Lower lobe of right lung (tissue), 2 donors: ENCODE measurements around the gene IL21. TPM values are rescaled to one million over a fixed set of nuclear protein-coding genes. Genes with fewer than 3 reads are reported as not detected.
A peak's percentile ranks its signal among the peaks of the same experiment; 100 is the strongest.

Source experiments
- ATAC-seq, 2 donors: fragments of 200-7000 bp; cut with Tn5 transposase; one replicate each; pipeline ENCODE4 v1.9.1; 2020 to 2022; ENCODE audit warnings: mild to moderate bottlenecking in 2 of 2, moderate library complexity in 2 of 2
- DNase-seq: peaks from one replicate; pipeline ENCODE4 v3.0.0-alpha.2; 2020
- H3K27ac ChIP-seq: fragments of 200-600 bp; one replicate; pipeline ENCODE4 v1.8.0; 2022
- H3K27me3 ChIP-seq: fragments of 200-600 bp; one replicate; pipeline ENCODE4 v1.8.0; 2022; ENCODE audit warnings: low read depth
- H3K36me3 ChIP-seq: fragments of 200-600 bp; one replicate; pipeline ENCODE4 v1.8.0; 2022; ENCODE audit warnings: mild to moderate bottlenecking
- H3K4me1 ChIP-seq: fragments of 200-600 bp; one replicate; pipeline ENCODE4 v1.8.0; 2022
- H3K4me3 ChIP-seq: fragments of 200-600 bp; one replicate; pipeline ENCODE4 v1.8.0; 2022; ENCODE audit warnings: mild to moderate bottlenecking
- H3K9me3 ChIP-seq: fragments of 200-600 bp; one replicate; pipeline ENCODE4 v1.8.0; 2022
- intact Hi-C: fragments of 100-400 bp; cut with DNase I; formaldehyde crosslinking; loops from one replicate; pipeline ENCODE4 v1.11.0; 2022
- total RNA-seq: library from RNA; stranded (reverse); fragmentation: NEBNext Ultra II Directional; extraction: Animal tissue kit (Norgen Biotek cat#: 25700); gene quantifications from one replicate; pipeline ENCODE4 v1.2.1, GENCODE V29; 2021
- TF ChIP-seq, protein P1 (sequence below): fragments of 200-600 bp; IDR thresholded peaks from one replicate; pipeline ENCODE4 v1.8.0; 2022; ENCODE audit warnings: antibody characterized with exemption, mild to moderate bottlenecking
- donor health status: DM: no; HTN: yes; CAD: no; lungs with severe emphysema.

The IL21 gene
- total RNA-seq, 1 donor from 2014 or later = not detected

DNA sequence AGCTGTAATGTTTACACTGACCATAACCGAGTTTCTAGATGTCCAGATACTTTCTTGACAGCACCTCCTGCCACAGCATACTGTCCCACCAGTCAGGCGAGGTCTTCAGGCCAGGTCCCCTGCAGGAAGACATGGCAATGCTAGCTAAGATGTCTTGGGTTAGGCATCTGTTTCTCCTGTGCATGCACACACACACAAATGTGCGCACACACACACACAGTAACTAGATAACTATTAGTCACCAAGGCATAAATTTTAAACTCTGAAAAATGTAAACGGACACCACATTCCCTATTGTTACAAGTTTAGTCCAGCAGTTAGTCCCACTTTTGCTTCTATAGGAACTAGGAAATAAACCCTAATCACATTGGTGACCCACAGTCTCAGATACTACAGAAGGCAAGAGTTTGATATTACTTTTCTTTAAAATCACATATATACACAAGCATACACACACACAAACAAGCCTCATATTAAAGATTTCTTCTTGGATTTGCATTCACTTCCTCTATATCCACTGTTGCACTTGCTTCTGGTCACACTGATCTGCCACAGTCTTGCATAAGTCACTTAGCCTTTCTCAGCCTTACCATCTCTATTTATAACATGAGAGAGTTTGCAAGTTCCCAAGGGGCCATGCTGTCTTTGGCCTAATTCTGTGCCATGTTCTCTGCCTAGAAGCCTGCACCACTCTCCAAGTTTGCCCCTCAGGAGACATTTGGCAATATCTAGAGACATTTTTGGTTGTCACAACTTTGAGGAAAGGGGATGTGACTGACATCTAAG is 32.2 kb downstream of the IL21 start:
- TF ChIP-seq, protein P1, sequence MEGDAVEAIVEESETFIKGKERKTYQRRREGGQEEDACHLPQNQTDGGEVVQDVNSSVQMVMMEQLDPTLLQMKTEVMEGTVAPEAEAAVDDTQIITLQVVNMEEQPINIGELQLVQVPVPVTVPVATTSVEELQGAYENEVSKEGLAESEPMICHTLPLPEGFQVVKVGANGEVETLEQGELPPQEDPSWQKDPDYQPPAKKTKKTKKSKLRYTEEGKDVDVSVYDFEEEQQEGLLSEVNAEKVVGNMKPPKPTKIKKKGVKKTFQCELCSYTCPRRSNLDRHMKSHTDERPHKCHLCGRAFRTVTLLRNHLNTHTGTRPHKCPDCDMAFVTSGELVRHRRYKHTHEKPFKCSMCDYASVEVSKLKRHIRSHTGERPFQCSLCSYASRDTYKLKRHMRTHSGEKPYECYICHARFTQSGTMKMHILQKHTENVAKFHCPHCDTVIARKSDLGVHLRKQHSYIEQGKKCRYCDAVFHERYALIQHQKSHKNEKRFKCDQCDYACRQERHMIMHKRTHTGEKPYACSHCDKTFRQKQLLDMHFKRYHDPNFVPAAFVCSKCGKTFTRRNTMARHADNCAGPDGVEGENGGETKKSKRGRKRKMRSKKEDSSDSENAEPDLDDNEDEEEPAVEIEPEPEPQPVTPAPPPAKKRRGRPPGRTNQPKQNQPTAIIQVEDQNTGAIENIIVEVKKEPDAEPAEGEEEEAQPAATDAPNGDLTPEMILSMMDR = no peak
- ATAC-seq (peak in 1 of 2 donors; percentile 41), DNase-seq (no peak)
- intact Hi-C loops = no loop called here
- H3K4me1 ChIP-seq = no peaks in the 10 kb centered on the region
- no peaks in the 10 kb centered on the region for H3K27me3 ChIP-seq
- H3K9me3 ChIP-seq = no peaks in the 10 kb centered on the region
- no peak overlapping the region for H3K27ac ChIP-seq
- H3K36me3 ChIP-seq = no peaks in the 10 kb centered on the region
- H3K4me3 ChIP-seq = no peak overlapping the region

DNA sequence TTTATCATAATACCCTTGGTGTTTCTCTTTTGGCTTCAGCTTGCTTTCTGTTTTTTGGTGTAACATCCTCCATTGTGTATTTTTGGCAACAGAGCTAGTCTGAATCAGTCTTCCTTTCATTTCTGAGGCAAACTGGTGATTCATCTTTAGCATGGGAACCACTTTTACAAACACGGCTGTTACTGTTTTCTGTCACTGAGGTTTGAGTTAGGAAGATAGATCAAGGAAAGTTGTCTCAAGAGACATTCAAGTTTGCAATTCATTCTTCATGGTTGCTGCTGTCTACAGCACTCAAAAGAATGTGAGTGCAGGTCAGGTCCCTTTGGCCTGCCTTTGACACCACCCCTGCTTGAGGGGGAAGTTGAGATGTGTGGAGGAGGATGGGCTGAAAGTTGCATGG is 36.3 kb downstream of the IL21 start:
- DNase-seq = no peak
- no peak overlapping the region for H3K27ac ChIP-seq
- no peaks in the 10 kb centered on the region for H3K4me1 ChIP-seq
- TF ChIP-seq, protein P1 = no peak
- no peaks in the 10 kb centered on the region for H3K27me3 ChIP-seq
- no peaks in the 10 kb centered on the region for H3K36me3 ChIP-seq
- intact Hi-C loops = no loop called here
- H3K4me3 ChIP-seq = no peak overlapping the region
- no peaks in the 10 kb centered on the region for H3K9me3 ChIP-seq
- ATAC-seq = no peak

DNA sequence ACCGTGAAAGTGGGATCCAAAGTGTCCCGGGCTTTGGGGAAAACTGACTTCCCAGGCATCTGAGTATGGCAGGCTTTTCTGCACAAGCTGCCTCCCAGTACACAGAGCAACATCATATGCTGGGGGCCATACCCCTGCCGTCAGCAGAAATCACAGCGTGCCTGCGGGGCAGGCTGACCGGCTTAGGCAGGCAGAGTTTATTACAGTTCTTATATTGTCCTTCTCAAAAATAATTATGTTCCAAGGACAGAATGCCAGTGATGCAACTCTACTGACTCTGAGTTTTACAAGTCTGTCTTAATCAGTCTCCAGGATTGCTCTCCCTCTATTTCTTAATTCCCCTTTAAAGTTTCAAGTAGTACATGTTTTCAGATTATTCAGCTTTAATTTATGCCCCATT is 37.0 kb downstream of the IL21 start:
- intact Hi-C loops = no loop called here
- Histone ChIP-seq H3K36me3 (no peaks in the 10 kb centered on the region), H3K27ac (no peak overlapping the region), H3K4me1 (no peaks in the 10 kb centered on the region), H3K9me3 (no peaks in the 10 kb centered on the region), H3K4me3 (no peak overlapping the region), H3K27me3 (no peaks in the 10 kb centered on the region)
- TF ChIP-seq, protein P1 = no peak
- no peak for ATAC-seq
- no peak for DNase-seq

DNA sequence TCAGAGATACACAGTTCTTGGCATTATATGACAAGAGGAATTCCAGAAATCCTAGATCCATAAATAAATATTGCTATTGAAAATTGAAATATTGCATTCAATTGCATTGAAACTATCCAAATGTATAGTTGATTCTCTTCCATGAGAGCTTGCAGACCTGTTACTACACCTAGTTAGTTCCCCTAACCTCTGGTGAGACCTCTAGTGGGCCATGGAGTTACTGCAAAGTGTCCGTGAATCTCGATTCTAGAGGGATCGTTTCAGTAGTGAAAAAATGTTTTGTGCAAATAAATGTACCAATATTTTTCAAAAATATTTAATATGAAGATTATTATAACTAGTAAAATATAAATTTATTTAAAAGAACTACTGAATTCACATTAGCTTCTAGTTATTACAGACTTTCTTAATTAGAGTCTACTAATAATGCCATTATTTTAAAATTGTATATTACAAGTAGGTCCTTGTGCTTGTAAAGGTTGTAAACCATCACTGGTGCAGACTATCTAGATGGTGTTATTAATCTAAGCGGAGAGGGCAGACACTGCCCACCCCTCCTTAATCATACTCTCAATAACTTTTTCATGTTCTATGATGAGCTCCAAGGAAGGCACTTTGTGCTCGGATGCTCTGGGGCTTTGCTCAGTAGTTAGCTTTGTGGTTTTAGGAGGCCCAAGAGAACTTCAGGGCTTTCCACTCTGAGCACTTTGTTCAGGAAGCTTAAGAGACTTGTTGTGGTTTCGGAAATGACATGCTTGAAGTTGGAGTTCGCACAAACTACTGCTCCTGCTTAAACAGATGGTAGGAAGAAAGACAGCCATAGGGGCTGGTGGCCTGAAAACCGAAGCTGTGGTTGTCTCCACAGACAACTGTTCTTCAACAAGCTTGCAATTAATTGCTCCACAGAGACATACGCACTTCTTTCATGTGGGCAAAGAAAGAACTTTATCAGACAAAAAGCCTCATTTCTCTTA is 42.8 kb downstream of the IL21 start:
- H3K4me1 ChIP-seq = no peaks in the 10 kb centered on the region
- intact Hi-C loops = no loop called here

GRCh38 chr4:122577189-122577553 is 43.7 kb downstream of the IL21 start:
- H3K9me3 ChIP-seq = no peaks in the 10 kb centered on the region
- H3K4me1 ChIP-seq = no peaks in the 10 kb centered on the region
- intact Hi-C loops = no loop called here
- H3K36me3 ChIP-seq = no peaks in the 10 kb centered on the region
- TF ChIP-seq, protein P1 = no peak
- H3K27me3 ChIP-seq = no peaks in the 10 kb centered on the region
- no peak overlapping the region for H3K27ac ChIP-seq
- DNase-seq = no peak
- no peak overlapping the region for H3K4me3 ChIP-seq
- no peak for ATAC-seq

More for the DNA sequence above, 42.8 kb downstream of the IL21 start:
- H3K27ac ChIP-seq = no peak overlapping the region
- no peaks in the 10 kb centered on the region for H3K27me3 ChIP-seq
- DNase-seq = no peak
- ATAC-seq = peak; percentile 79 to 83
- H3K4me3 ChIP-seq = no peak overlapping the region
- H3K9me3 ChIP-seq = no peaks in the 10 kb centered on the region
- no peaks in the 10 kb centered on the region for H3K36me3 ChIP-seq
- TF ChIP-seq, protein P1 = peak; percentile 65
